GM23338 (cell line): ENCODE results near the gene KIF19.

Experiments
- CREB1 ChIP-seq: fragments of 250-450 bp; sonication (Bioruptor Pico); IDR thresholded peaks from 2 replicates; pipeline ENCODE4 v1.5.0; 2020; ENCODE audit warnings: low read depth, mild to moderate bottlenecking, moderate library complexity
- CTCF ChIP-seq, 2 experiments: fragments of 200-600 bp in 1 of 2; sonication (generic) in 1 of 2; conservative IDR thresholded peaks; 2 replicates each; pipeline versions ENCODE4 v1.5.1 to v1.6.1; 2016 to 2017; ENCODE audit warnings: antibody characterized with exemption in 2 of 2, low read depth in 2 of 2, mild to moderate bottlenecking in 2 of 2, moderate library complexity in 1 of 2
- ETS1 ChIP-seq: IDR thresholded peaks from 2 replicates; pipeline ENCODE4 v1.6.1; 2016; ENCODE audit warnings: antibody characterized with exemption
- EZH2 ChIP-seq: fragments of 200-600 bp; sonication (generic); IDR thresholded peaks from one replicate; pipeline ENCODE4 v1.8.0; 2017; ENCODE audit warnings: antibody characterized with exemption, mild to moderate bottlenecking, low read depth; ENCODE audit not compliant: unreplicated experiment
- EZH2phosphoT487 ChIP-seq: fragments of 200-600 bp; sonication (generic); IDR thresholded peaks from one replicate; pipeline ENCODE4 v1.8.1; 2018; ENCODE audit warnings: antibody characterized with exemption; ENCODE audit not compliant: unreplicated experiment
- JUNB ChIP-seq: IDR thresholded peaks from one replicate; pipeline ENCODE4 v1.6.1; 2016; ENCODE audit warnings: antibody characterized with exemption; ENCODE audit not compliant: unreplicated experiment
- POLR2AphosphoS5 ChIP-seq: IDR thresholded peaks from 2 replicates; pipeline ENCODE4 v1.6.1; 2016; ENCODE audit warnings: antibody characterized with exemption, low read depth
- REST ChIP-seq: IDR thresholded peaks from one replicate; pipeline ENCODE4 v1.6.1; 2018; ENCODE audit warnings: antibody characterized with exemption; ENCODE audit not compliant: unreplicated experiment
- ZNF114 ChIP-seq: fragments of 250-450 bp; sonication (Bioruptor Pico); IDR thresholded peaks from 2 replicates; pipeline ENCODE4 v1.5.0; 2020; ENCODE audit warnings: mild to moderate bottlenecking, moderate library complexity

GRCh38 chr17:74354123-74354522, 28.1 kb downstream of the KIF19 start:
- TF ChIP-seq CREB1 = peak; percentile 40; the same call in 1 of the 2 replicates
- no peak for TF ChIP-seq EZH2phosphoT487
- peak; percentile 77 to 100 for TF ChIP-seq CTCF (conservative IDR thresholded peaks at IDR 0.05; ENCODE audit: low read depth in 2 of 2)
- no peak for TF ChIP-seq EZH2
- no peak for TF ChIP-seq REST
- no peak for TF ChIP-seq POLR2AphosphoS5
- TF ChIP-seq ETS1 = no peak
- TF ChIP-seq JUNB = no peak
- no peak for TF ChIP-seq ZNF114 (CRISPR knock-in tag)
